Ascending aorta (tissue), 2 donors: ENCODE data around the gene CS. TPM values are rescaled to one million over a fixed set of nuclear protein-coding genes. Genes with fewer than 3 reads are reported as not detected.

ENCODE experiments used
- DNase-seq, 2 donors: peaks; one replicate each; pipeline ENCODE4 v3.0.0-alpha.2; 2019; ENCODE audit warnings: low spot score in 2 of 2
- H3K27ac ChIP-seq, 2 donors: fragments of 200-600 bp; sonication (generic); one replicate each; pipeline ENCODE4 v1.5.1; 2016 to 2017; ENCODE audit warnings: mild to moderate bottlenecking in 1 of 2
- H3K27me3 ChIP-seq: fragments of 200-600 bp; sonication (generic); one replicate; pipeline ENCODE4 v1.5.1; 2017
- H3K36me3 ChIP-seq, 2 donors: fragments of 200-600 bp; sonication (generic); one replicate each; pipeline ENCODE4 v1.5.1; 2016
- H3K4me1 ChIP-seq, 2 donors: fragments of 200-600 bp; sonication (generic); one replicate each; pipeline ENCODE4 v1.5.1; 2016 to 2017; ENCODE audit warnings: mild to moderate bottlenecking in 1 of 2
- H3K4me3 ChIP-seq, 2 donors: fragments of 200-600 bp; sonication (generic); one replicate each; pipeline ENCODE4 v1.5.1; 2016 to 2017; ENCODE audit warnings: mild to moderate bottlenecking in 1 of 2
- H3K9me3 ChIP-seq, 2 donors: fragments of 200-600 bp; sonication (generic); one replicate each; pipeline ENCODE4 v1.5.1; 2016
- CTCF ChIP-seq, 3 experiments: fragments of 200-600 bp in 2 of 3; fragments of 450-650 bp in 1 of 3; sonication (generic) in 2 of 3; IDR thresholded peaks; one replicate each; pipeline ENCODE4 v1.5.1; 2016 to 2019; ENCODE audit warnings: antibody characterized with exemption in 3 of 3, mild to moderate bottlenecking in 1 of 3, moderate library complexity in 1 of 3
- intact Hi-C: fragments of 100-400 bp; cut with DNase I; formaldehyde crosslinking; loops from one replicate; pipeline ENCODE4 v1.15.1; 2023
- total RNA-seq: library from RNA; depleted of rRNA; stranded (reverse); fragments of >200 nt; gene quantifications from one replicate; pipeline ENCODE4 v1.1.0, GENCODE V29; 2016

The CS gene
- total RNA-seq, 1 donor from 2014 or later = 55.2 TPM

- Histone ChIP-seq H3K36me3 (peaks cover 0 to 14% of the 10 kb centered on the region in 2 donors), H3K4me3 (peak overlapping the region; percentile 35 to 78), H3K27me3 (no peaks in the 10 kb centered on the region), H3K9me3 (no peaks in the 10 kb centered on the region), H3K4me1 (peaks cover 17 to 41% of the 10 kb centered on the region in 2 donors), H3K27ac (peak overlapping the region; percentile 98 to 100)
- intact Hi-C loops = loop anchor here (1.0 kb wide), 5 partner anchors 30 to 104 kb away; partner anchors contain the start of genes ANKRD52, CS and SMARCC2
- DNase-seq = no peak
- no peak for TF ChIP-seq CTCF (IDR thresholded peaks at IDR 0.05)
These were observed 76.5 kb downstream of the CS start for GRCh38 chr12:56223571-56224101.

- Histone ChIP-seq H3K27ac (peak overlapping the region; percentile 98 to 100), H3K4me1 (peaks cover 17 to 44% of the 10 kb centered on the region in 2 donors), H3K36me3 (peaks cover 0 to 12% of the 10 kb centered on the region in 2 donors), H3K27me3 (no peaks in the 10 kb centered on the region), H3K4me3 (peak overlapping the region; percentile 70 to 92), H3K9me3 (no peaks in the 10 kb centered on the region)
- intact Hi-C loops = no loop called here
- DNase-seq = no peak
- no peak for TF ChIP-seq CTCF (IDR thresholded peaks at IDR 0.05)
These were observed 77.6 kb downstream of the CS start for GRCh38 chr12:56222531-56222895.

GRCh38 chr12:56221757-56222530 is 78.2 kb downstream of the CS start, which contains the start of gene RNF41:
TSS of gene RNF41 (minus strand) at chr12:56221922. CDS start at chr12:56214047, 7,875 bp downstream.
- peaks cover 17 to 44% of the 10 kb centered on the region in 2 donors for H3K4me1 ChIP-seq
- peak within 1 kb of the TSS; percentile 70 to 92 for H3K4me3 ChIP-seq
- no peaks in the 10 kb centered on the region for H3K9me3 ChIP-seq
- peaks cover 5 to 8% of the 10 kb centered on the region in 2 donors for H3K36me3 ChIP-seq
- no peaks in the 10 kb centered on the region for H3K27me3 ChIP-seq
- H3K27ac ChIP-seq = peak within 1 kb of the TSS; percentile 98 to 100
- peak; percentile 94 to 99 for DNase-seq
- TF ChIP-seq CTCF (IDR thresholded peaks at IDR 0.05) = peak; percentile 11 to 25 (median 21)
- intact Hi-C loops = loop anchor here (2.0 kb wide), 1 partner anchor 15 kb away; no protein-coding TSS in a partner anchor

Other genes starting within 250 kb of the CS start
- 3.2 TPM for gene ERBB3, start 220.2 kb downstream of the CS start, total RNA-seq
- 101 TPM for gene PA2G4, start 195.8 kb downstream of the CS start, total RNA-seq
- 1,819 TPM for gene RPL41, start 183.7 kb downstream of the CS start, total RNA-seq
- 11.1 TPM for gene ZC3H10, start 182.1 kb downstream of the CS start, total RNA-seq
- 119 TPM for gene ESYT1, start 172.1 kb downstream of the CS start, total RNA-seq
- gene MYL6B, start 147.7 kb downstream of the CS start, total RNA-seq = 53.6 TPM
- 1,476 TPM for gene MYL6, start 142.0 kb downstream of the CS start, total RNA-seq
- 53.9 TPM for gene SMARCC2, start 110.8 kb downstream of the CS start, total RNA-seq
- 50.3 TPM for gene RNF41, start 78.4 kb downstream of the CS start, total RNA-seq
- gene NABP2, start 76.0 kb downstream of the CS start, total RNA-seq = 2.8 TPM
- not detected for gene SLC39A5, start 70.3 kb downstream of the CS start, total RNA-seq
- 17.5 TPM for gene ANKRD52, start 41.9 kb downstream of the CS start, total RNA-seq
- gene COQ10A, start 33.4 kb downstream of the CS start, total RNA-seq = 4.8 TPM
- 34.6 TPM for gene CNPY2, start 15.7 kb upstream of the CS start, total RNA-seq
- 45.3 TPM for gene PAN2, start 33.7 kb upstream of the CS start, total RNA-seq
- not detected for gene IL23A, start 38.6 kb upstream of the CS start, total RNA-seq
- gene STAT2, start 59.8 kb upstream of the CS start, total RNA-seq = 246 TPM
- not detected for gene APOF, start 62.5 kb upstream of the CS start, total RNA-seq
- gene TIMELESS, start 149.1 kb upstream of the CS start, total RNA-seq = 2.0 TPM
- gene MIP, start 154.3 kb upstream of the CS start, total RNA-seq = not detected
- 0.43 TPM for gene SPRYD4, start 168.2 kb upstream of the CS start, total RNA-seq
- gene GLS2, start 187.8 kb upstream of the CS start, total RNA-seq = not detected
- 21.3 TPM for gene RBMS2, start 221.5 kb upstream of the CS start, total RNA-seq